SIG-M5 treated with dmso at 0.1 percent for 504 hours (cell line): ENCODE results near the gene PROS1.
"Not testable (repeated sequence)": the region's sequence is repeated elsewhere in the genome, so short reads cannot be mapped to it uniquely, and the experiment has no call there.

Experiments
- DNase-seq: peaks from one replicate; lab custom pipeline; 2025; ENCODE audit not compliant: unreplicated experiment; lab: John Stamatoyannopoulos, UW

PROS1 gene

DNA sequence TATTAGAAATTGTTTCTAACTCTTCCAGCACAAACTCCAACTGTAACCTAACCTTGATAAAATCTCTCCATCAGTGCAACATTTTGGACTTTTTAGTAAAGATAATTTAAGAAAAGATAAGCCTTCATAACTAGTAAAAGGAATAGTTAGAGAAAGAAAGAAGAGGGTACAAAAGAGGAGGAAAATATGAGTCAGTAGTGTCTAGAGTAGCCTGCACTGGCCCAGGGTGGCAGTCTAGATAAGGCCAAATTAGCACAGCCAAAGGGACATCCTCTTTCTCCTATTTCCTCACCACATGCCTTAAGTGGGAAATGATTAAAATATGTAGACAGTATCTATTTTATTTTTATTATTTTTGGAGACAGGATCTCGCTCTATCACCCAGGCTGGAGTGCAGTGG is 3.7 kb downstream of the PROS1 start:
- DNase-seq = no peak

DNA sequence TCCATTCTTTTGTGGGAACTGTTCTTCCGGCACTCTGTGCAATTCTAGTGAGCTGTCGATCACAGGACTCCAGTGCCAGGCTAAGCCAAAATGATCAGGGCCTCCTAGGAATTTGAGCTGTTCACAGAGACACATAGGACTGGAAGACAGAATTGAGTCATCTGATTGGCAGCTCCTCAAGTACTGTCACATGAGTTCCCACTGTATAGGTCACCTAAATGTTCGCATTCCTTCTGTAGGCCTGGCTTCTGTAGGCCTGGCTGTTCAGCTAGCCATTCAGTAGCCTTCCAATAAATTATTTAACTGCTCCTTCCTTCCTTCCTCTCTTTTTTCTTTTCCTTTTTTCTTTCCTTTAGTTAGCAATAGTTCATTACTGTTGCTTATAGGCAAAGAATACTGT is 4.3 kb downstream of the PROS1 start:
- no peak for DNase-seq

DNA sequence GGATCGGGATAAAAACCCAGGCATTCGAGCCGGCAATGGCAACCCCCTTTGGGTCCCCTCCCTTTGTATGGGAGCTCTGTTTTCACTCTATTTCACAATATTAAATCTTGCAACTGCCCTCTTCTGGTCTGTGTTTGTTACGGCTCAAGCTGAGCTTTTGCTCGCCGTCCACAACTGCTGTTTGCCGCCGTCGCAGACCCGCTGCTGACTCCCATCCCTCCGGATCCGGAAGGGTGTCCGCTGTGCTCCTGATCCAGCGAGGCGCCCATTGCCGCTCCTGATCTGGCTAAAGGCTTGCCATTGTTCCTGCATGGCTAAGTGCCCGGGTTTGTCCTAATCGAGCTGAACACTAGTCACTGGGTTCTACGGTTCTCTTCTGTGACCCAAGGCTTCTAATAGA is 8.6 kb downstream of the PROS1 start:
- not testable (repeated sequence) for DNase-seq

DNA sequence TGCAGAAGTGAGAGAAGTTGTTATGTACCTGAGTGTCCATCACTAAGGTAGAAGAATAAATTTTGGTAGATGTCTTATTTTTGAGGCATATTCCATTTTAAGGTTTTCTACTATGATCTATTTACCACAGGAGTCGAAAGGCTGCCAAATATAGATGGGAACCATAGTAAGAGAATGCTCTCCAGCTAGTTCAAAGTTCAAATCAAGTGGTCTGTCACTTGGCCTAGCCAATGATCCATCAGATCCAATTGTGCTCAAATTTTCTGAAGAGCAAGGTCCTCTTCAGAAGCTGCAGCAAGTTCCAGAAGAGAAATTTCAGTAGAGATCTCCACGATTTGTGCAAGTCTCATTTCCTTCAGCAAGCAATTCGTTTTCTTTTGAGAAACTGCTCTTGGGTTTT is 10.9 kb downstream of the PROS1 start:
- DNase-seq = no peak

DNA sequence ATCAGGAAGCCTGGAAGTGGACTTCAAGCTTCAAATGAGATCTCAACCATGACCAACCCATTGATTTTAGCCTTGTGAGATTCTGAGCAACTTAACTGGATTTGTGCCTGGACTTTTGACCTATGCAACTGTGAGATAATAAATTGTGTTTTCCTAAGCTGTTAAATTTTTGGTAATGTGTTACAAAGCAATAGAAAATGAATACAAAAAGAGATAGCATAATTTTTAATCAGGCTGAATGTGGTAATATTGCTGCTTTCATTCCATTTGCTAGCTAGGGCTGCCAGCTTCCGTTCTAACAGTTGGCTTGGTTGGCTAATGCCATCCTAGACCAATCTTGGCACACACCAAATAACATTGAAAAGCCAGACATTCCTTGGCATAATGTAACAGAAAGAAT is 12.2 kb downstream of the PROS1 start:
- no peak for DNase-seq

DNA sequence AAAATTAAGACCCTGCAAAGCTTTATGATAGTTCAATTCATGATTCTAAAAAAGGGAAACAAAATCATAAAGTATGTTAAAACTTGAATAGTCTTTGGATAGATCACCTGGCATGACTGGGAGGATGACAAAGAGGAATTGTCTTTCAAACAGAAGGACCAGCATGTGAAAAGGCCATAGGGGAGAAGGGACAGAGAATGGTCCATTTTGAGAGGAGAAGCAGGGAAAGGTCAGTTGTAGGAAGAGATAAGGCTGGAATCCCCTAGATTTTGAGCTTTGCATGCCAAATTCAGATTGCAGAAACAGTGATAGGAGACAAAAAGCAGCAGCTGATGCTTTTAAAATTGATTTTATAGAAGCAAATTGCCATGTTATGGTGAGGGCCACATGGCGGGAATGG is 12.7 kb downstream of the PROS1 start:
- no peak for DNase-seq

DNA sequence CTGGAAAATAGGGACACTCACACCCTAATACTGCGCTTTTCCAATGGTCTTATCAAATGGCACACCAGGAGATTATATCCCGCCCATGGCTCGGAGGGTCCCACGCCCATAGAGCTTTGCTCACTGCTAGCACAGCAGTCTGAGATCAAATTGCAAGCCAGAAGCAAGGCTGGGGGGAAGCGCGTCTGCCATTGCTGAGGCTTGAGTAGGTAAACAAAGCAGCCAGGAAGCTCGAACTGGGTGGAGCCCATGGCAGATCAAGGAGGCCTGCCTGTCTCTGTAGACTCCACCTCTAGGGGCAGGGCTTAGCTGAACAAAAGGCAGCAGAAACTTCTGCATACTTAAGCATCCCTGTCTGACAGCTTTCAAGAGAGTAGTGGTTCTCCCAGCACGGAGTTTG is 23.7 kb downstream of the PROS1 start:
- not testable (repeated sequence) for DNase-seq

DNA sequence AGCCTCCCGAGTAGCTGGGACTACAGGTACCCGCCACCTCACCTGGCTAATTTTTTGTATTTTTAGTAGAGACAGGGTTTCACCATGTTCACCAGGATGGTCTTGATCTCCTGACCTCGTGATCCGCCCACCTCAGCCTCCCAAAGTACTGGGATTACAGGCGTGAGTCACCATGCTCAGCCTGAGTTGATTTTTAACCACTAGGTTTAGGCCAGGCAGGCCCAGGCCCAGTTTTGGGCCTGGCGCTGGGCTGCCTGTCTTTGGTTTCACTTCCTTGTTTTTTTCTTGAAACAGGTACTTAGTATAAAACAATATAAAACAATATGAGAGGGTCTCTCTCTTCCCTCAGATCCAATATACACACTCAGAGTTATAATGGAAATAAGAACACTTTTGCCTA is 36.2 kb downstream of the PROS1 start:
- not testable (repeated sequence) for DNase-seq

DNA sequence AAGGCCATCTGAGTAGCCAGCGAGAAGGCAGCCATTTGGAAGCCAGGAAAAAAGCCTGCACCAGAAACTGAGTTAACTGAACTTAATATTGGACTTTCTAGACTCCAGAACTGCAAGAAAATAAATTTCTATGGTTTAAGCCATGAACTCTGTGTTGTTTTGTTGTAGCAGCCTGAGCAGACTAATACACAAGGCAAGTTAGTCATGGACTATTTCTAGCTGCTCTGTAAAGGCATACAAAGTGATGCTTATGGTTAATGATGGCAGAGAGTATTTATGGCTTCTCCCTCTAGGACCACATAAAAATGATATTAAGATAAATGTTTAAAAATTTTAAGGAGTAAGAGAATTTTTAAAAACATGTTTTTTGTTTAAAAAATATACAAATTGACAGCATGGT is 37.1 kb downstream of the PROS1 start:
- DNase-seq = no peak

DNA sequence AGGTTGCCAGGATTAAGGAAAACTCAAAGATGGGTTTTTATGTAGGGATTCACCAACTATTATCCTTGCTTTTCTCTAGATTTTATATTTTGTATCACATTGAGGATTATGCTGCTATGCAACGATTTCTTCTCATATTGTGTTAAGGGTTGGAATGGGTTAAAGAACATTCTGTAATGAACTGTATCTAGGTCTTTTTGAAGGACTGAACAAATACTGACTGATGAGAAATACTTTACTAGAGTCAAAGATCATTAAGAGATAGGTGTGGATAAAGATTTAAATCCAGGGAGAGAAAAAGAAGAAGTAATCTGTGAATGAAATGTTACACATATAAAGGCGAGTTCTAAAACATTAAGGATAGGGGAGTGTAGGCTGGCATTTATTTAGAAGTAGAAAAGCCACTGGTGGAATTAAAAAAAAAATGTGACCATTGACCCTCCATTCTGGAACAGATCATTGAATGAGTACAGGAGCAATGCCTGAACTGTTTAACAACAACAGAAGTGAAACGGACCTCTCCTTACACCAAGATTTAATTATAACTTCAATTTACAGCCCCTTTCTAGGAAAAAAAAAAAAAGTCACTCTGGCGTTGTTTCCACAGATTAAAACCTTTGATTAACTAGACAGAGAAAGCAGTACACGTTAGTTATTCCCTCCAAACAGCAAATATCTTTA is 39.2 kb downstream of the PROS1 start:
- DNase-seq = no peak

DNA sequence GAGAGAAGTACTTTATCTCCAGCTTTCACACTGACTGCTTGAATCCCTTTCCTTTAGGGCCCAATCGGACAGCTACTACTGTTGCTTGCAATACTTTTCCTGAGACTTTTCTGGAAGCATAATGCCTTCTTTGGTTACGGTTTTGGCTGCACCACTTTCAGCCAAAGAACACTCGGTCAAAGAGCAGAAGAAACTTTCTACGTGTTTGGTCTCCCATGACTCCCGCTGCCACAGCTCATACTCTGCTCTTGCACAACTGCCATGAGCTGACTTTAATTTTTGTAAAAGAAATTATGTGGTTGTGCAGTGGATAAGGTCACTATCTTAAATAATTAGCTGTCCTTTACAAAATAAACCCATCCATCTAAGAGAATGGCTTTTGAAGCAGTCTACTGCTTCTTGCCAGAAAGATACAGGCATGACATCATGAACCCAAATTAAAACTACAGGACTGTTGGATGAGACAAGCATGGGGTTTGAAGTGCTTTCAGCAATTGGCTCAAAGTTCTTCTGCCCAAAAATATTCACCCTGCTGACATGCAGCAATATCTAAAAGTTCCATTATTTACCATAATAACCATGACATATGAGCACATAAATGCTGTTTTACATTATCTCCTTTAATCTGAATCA is 42.0 kb downstream of the PROS1 start:
- no peak for DNase-seq

DNA sequence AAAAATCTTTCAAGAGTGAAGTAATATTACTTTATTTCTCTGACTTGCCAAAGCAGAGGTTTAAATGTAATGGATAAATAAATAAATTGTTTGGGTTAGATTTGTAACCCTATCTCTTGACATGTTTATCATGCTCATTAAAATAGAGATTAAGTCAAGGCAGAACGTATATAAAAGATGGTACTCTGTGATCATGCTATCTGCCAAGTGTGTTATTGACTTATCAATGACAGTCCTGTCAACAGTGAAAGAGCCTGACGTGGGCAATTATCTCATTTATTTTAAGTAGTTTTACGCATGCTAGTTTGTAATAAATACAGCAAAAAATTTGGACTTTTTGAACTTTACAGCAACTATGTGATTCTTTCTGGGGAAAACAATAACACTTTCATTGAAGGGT is 43.7 kb downstream of the PROS1 start:
- DNase-seq = no peak

DNA sequence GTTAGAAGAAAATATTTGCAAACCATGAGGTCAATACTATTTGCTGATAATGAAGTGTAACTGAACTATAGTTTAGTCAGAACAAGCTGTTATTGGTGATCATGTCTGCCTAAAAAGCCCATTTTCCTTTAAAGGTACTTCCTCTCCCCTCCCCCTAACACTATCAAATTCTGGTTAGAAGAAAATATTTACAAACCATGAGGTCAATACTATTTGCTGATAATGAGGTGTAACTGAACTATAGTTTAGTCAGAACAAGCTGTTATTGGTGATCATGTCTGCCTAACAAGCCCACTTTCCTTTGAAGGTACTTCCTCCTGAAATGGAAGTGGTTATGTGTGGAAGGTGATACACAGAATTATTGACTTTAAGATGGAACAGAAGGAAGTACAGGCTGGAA is 46.9 kb downstream of the PROS1 start:
- DNase-seq = no peak

DNA sequence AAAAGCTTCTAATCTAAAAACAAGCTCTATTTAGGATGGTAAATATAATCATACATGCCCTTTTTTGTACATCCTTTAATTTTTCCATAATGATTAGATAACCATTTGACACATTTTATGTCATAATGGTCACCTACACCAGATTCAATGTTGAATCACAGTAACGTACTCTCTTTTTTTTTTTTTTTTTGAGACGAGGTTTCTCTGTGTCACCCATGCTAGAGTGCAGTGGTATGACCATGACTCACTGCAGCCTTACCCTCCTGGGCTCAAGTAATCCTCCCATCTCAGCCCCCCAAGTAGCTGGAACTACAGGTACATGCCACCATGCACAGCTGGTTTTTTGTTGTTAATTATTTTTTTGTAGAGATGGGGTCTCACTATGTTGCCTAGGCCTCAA is 49.2 kb downstream of the PROS1 start:
- DNase-seq = no peak

DNA sequence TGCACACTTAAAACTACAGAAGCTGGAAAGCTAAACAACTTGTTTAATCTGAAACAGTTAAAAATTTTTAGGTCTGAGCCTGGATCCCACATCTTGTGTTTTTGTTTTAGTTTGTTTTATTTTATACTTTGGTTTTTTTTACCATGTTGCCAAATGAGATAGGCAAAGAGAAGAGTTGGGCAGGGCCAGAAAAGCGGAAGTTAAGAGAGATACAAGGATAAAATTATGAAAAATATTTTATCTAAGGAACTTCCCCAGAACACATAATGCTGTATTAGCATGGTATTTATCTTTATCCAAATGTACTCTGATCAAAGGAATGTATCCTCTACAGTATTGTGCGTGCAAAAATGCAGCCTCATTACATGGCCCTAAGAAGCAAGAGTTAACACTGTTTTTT is 50.7 kb downstream of the PROS1 start:
- no peak for DNase-seq

DNA sequence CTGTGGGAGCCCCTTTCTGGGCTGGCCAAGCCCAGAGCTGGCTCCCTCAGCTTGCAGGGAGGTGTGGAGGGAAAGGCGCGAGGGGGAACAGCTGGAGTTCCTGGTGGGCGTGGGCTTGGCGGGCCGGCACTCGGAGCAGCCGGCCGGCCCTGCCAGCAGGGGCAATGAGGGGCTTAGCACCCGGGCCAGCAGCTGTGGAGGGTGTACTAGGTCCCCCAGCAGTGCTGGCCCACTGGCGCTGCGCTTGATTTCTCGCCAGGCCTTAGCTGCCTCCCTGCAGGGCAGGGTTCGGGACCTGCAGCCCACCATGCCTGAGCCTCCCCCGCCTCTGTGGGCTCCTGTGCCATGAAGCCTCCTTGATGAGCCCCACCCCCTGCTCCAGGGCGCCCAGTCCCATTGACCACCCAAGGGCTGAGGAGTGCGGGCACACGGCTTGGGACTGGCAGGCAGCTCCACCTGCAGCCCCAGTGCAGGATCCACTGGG is 56.1 kb downstream of the PROS1 start:
- DNase-seq = not testable (repeated sequence)

DNA sequence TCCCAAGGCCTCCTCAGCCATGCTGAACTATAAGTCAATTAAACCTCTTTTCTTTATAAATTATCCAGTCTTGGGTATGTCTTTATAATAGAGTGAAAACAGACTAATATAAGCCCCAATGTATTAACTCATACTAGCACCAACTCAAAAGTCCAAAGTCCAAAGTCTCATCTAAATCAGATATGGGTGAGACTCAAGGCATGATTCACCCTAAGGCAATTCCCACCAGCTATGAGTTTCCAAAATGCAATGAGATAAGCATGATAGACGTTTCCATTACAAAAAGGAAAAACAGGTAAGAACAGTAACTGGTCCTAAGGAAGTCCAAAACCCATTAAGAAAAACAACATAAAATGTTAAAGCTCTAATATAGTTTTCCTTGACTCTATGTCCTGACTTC is 60.1 kb downstream of the PROS1 start:
- DNase-seq = not testable (repeated sequence)

DNA sequence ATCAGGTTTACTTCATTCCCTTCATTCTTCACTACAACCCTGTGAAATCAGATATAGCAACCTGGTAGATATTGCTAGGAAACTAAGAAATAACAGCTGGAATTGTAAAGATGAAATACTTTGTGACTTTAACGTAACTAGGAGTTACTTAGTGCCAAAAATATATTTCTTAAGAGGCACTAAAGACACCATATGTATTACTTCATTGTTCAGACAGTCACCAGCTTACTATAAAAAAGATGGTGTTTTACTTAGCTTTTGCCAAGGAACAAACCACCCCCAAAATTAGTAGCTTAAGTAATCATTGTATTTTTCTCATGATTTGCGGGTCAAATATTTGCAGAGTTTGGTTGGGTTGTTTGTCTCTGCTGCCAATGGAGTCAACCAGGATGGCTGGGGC is 62.5 kb downstream of the PROS1 start:
- no peak for DNase-seq

DNA sequence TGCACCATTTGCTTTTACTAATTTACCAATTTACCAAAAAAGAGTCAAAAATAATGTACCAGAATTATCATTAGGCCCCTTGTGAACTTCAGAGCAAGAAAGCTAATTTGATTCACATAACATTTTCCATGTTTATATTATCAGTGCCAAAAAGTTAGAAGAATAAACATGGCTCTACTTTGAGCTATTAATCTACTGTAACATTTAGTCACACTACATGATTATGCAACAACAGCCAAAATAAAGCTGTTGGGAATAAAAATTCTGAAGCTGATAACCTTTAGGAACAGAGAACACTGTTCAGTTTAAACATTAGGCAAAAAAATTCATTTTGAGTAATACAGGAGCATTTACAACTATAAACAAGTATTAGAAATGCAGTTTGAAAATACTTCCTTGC is 63.6 kb downstream of the PROS1 start:
- no peak for DNase-seq

DNA sequence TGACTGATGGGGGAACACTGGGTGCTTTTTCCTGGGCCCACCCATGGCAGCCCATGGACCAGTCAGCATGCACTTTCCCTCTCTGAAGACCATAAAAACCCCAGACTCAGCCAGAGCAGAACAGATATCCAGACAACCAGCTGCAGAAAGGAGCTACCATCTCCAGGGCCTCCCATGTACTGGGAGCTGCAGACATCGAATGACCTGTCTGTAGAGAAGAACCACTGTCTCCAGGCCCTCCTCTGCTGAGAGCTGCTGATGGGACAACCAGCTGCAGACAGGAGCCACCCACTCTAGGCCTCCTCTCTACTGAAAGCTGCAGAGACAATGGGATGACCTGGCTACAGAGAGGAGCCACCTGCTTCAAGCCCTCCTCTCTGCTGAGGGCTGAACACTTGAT is 66.6 kb downstream of the PROS1 start:
- no peak for DNase-seq

DNA sequence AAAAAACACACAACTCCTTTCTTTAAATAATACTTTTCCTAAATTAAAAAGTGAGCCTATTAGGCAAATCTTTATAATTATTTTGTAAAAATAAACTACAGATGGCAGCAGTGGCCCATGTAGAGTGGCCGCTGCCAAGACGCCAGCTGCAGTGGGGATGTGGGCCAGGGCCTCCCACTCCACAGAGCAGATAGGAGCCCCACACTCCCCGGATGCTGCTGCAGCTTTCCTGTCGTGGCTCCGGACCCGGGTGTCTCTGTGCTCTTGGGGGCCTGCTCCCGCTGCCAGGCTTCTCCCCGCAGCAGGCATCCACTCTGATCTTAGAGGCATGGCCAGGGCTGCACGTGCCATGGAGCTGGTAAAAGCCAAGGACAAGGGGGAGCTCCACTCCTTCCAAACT is 67.5 kb downstream of the PROS1 start:
- no peak for DNase-seq

DNA sequence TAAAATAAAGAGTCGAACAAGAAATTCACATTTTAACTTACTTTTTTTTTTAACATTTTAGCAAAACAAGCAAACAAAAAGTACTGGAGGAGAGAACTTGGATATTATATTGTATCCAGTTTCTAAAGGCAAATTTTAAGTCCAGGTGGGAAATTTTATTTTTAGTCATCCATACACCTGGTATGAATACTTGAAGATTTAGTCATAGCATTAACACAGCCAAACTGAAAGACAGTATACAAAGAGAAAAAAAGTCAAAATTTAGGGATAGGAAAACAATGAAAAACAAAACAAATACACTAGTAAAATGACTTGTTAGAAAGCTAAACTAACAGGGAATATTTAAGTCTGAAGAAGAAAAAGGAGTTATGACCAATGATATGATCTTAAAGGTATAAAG is 69.1 kb downstream of the PROS1 start:
- no peak for DNase-seq
